Central memory CD4-positive, alpha-beta T cell (primary cell): ENCODE measurements around the gene STARD10.

Experiments
- DNase-seq: peaks from one replicate; pipeline ENCODE4 v3.0.0; 2022

STARD10 gene

DNA sequence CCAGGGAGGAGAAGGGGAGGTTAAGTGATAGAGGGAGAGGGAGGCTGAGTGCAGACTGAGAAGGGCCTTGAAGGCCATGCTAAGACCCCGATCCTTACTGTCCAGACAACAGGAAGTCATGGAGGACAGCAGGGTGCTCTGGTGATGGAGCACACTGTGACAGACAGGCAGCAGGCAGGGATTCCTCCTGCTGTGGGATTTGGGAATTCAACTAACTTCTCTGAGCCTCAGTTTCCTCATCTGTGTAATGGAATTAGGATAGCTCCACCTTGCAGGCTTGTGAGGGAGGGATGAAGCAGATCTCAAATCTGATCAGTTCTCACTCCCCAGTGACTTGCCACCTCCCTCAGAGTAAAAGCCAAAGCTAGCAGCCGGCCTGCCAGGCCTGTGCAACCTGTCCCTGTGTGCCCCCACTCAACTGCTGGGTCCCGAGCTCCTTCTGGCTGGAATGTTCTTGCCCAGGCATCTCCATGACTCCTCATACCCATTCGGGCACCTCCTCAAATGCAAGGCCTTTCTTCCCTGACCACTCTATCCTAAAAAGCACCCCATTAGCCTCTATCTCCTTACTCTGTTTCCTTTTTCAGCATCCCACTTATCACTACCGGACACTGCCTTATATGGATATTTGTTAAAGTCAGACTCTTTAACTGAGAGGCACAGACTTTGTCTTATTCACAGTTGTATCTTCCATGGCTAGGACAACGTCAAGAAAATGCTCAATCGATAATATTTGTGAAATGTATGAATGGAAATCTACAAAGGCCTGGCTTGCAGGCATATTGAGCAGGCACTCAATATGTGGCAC is 51.1 kb downstream of the STARD10 start:
- no peak for DNase-seq

GRCh38 chr11:72741849-72742512 is 51.9 kb downstream of the STARD10 start:
- DNase-seq = no peak

GRCh38 chr11:72741429-72741833 is 52.4 kb downstream of the STARD10 start:
- DNase-seq = no peak

DNA sequence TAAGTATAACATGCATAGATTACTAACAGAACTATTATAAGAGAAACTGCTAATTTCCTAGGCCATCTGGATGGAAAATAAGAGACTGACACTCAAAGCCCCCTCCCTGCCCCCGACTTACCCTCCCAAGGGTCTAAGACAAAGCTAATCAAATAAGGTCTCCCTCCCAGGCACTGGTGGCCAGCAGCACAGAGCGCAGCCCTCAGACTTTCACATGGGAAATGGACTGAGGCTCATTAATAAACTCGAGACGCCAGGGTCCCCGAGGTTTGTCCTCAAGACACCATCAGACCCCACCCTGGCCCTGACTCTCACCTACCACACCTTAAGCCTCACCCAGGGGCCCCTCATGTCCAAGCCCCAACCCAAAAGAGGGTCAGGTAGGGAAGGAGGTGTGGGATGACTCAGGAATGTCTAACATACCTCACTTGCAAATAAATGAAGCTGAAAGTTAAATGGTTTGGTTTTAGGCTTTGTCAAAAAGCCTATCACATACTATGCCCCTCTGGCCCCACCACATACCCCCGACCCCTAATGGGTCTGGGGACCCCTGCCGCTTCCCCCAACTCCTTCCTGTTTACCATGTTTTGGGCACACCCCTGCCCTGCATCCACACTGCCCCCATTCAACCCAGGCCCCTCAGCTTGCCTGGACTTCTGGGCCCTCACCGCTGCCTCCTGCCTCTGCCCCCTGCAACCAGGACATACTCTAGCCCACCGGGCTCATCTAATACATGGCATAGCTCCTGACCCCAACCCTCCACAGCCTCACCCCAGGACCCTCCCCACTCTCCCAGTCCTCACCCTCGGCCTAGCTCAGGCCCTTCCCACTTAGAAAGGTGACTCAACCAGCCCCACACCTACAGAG is 53.1 kb downstream of the STARD10 start:
- no peak for DNase-seq

GRCh38 chr11:72740060-72740424 is 53.8 kb downstream of the STARD10 start:
- no peak for DNase-seq

DNA sequence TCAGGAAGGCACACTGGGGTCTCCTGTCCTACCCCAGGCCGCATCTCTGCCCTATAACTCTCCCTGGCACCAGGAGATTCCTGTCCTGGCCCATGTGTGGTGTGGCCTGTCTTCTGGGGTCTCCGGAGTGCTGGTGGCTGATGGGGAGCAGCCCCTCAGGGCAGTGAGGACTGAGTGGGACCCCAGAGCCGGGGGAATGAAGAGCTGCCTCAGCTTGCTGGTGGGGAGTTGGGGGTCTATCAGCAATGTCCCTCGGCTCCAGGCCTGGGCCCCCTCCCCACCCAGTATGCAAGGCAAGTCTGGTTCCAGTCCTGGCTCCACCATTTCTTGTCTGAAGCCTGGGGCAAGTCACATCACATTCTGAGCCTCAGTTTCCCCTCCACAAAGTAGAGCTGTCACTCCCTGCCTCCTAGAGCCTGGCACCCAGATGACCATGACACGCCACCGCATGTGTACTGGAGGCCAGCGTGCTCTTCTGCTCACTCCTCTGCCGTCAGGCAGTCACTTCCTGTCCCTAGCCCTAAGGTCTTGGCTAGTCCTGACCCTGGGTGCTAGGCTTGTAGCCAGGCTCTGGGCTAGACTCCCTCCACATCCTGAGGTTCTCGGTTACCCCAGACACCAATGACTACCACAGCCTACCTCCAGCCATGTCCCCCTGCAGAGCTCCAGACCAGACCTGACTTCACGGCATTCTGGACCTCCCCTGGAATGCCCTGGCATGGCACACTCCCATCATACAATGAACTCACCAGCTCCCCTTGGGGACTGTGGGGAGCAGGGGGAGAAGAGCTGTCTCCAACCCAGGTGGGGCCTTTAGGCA is 54.4 kb downstream of the STARD10 start:
- no peak for DNase-seq

DNA sequence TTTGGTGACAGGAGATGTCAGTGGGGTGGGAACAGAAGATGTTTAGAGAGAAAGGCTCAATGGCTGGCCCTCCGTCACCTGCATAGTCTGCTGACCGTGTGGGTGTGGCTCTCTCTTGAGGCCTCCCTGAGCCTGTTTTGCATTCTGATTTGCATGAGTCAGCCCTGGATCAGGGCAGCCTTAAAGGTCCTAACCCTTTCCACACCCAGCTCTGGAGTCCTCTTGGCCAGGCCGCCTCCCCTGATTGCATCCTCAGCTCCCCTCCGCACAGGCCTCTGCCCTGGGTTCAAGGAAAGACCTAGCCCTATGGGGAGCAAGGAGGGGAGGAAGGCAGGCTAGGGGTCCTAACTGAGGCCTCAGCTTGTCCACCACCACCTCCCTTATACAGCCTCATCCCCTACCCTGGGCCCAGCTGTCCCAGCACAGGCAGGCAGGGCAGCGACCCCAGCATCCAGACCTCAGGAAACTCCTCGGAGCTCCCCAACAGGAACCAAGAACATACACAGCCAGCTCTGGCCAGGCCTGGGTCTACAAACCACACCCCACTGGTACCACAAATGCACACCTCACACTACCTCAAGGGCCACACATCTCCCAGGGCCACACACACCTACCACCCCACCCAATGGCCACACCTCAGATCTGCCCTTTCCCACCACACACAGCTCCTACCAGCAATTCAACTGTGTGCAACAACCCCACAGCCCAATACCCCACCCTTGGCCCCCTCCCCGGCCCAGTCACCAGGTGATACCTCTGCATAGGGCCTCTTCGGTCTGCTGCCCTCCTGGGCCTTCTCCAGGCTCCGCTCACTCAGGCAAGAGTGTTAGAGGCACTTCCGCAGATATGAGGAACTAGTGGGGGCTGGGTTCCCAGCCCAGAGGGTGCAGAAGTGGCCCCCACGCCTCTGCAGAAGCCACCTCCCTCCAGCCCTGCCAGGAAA is 55.4 kb downstream of the STARD10 start:
- no peak for DNase-seq

DNA sequence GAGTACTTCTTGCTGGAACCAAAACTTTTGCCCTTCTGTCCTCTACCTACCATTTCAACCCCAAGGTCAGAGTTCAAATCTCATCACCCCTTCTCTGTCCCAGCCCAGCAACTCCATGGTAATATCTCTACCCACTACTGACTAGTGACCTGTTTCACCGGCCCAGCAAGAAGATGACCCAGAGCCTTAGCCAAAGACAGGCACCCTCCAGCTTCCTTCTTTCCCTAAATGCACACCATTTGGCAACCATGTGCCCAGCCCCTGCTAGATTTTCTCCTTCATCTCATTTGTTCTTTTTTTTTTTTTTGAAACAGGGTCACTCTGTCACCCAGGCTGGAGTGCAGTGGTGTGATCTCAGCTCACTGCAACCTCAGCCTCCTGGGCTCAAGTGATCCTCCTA is 56.5 kb downstream of the STARD10 start:
- no peak for DNase-seq

DNA sequence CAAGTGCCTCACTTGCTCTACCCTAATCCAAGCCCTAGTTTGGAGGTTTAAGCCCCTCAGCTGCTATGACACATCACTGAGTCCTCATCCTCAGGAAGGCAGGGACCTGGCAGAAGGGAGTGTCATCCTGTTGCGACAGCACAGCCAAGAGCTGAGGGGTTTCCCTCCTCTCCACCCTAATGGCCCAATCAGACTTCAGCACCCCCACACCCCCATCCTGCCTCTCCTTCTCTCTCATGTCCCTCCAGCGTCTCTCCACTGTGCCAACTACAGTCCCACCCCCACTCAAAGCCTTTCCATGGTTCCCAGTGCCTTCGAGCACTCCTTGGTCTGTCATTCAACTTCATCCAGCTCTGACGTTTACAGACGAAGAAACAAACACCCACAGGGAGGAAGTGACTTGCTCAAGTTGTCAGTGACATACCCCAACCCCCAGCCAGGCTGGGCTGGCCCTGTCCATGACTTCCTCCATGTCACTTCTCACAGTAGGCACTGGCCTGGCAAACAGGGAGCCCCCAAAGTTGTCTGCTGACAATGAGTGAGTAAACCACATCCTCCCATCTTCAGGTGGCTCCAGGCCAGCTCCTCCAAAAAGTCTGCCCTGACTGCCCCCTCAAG is 57.3 kb downstream of the STARD10 start:
- peak; percentile 79 for DNase-seq

DNA sequence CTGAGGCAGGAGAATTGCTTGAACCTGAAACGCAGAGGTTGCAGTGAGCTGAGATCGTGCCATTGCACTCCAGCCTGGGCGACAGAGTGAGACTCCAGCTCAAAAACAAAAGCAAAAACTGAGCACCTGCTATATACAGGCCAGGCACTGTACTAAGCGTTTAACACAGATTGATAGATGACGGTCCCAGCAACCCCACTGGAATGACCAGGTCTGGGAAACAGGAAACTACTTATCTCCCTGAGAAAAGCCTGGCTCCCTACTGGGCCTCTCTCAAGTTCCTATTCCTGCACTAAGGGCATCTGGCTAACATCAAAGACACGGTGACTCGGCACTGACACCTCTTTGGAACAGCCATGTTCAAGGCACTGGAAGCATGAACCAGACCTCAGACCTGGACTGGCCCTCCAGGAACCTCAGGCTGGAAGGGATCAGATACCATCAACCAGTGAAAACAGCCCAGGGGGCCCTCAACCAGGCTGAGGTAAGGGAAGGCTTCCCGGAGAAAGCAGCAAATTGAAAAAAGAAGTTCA is 58.3 kb downstream of the STARD10 start:
- no peak for DNase-seq

- DNase-seq = no peak
Measured at GRCh38 chr11:72732329-72732728, 61.5 kb downstream of the STARD10 start.

DNA sequence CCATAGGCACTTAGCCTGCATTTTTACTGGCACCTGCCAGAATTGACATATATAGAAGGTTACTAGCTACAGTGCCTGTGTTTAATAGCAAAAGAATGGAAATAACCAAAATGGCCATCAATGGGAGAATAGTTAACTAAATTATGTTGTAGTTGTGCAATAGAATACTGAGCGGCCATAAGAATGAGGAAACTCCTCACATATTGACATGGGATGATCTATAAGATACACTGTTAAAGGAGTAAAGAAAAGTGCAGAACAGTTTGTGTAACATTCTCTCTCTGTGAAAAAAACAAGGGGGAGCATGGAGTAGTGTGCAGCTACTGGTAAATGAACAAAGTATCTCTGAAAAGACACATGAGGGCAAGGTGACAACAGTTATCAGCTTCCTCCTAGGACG is 63.1 kb downstream of the STARD10 start:
- DNase-seq = no peak

- DNase-seq = no peak
Measured at GRCh38 chr11:72730243-72730642, 63.6 kb downstream of the STARD10 start.

DNA sequence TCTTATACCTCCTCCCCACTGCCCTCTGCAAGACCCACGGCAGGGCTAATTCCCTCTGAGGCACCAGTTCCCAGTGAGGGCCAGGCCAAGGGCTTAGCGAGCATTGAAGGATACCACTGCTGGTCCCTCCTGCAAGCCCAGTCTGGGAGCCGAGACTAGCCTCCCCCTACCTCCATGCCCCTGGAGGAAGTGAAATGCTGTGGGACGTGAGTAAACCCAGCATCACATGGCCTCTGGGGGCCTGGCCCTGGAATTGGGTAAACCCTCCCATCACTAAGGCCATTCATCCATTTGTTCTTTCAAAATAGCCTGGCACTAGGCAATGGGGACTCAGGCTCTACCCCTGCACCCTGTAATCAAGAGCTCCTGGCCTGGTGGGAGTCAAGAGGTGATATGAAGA is 66.3 kb downstream of the STARD10 start:
- no peak for DNase-seq

- no peak for DNase-seq
Measured at GRCh38 chr11:72726266-72727220, 67.3 kb downstream of the STARD10 start.

DNA sequence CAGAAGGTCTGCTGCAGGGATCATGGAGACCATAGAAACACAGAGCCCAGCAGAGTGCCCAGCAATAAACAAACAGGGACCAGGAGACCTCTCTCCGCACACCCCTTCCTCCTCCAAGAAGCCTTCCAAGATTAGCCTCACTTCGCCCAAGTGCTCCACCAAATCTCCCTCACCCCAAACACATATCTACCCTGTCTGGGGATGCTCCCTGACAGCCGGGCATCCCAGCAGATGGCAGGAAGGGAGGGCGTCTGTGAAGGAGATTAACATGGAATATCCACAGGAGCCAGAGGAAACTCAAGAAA is 68.2 kb downstream of the STARD10 start:
- DNase-seq = no peak

- peak; percentile 83 for DNase-seq
Measured at GRCh38 chr11:72724851-72725723, 68.8 kb downstream of the STARD10 start.

GRCh38 chr11:72724021-72724551 is 69.8 kb downstream of the STARD10 start:
- DNase-seq = no peak
